ENCODE measurements around the gene C10orf62.

DNA sequence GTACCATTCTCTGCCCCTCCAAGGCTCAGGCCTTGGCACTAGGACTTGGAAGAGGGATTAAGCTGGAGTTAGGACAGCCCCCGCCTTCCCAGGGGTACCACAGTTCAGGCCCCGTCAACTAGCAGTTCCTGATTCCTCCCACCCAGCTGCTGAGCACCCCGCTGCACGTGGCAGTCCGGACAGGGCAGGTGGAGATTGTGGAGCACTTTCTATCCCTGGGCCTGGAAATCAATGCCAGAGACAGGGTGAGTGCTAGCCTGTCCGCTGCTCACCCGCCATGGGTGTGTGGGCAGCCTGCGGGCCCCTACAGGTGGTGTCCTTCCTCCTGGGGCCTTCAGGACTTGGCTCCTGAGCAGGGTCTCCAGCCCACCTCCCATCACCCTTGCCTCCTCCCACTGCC is 7.4 kb upstream of the C10orf62 start:
- TF ChIP-seq EP300 (IDR thresholded peaks at IDR 0.05) (no peak), POLR2AphosphoS5 (IDR thresholded peaks at IDR 0.05) (no peak)
- TF ChIP-seq, protein P1, sequence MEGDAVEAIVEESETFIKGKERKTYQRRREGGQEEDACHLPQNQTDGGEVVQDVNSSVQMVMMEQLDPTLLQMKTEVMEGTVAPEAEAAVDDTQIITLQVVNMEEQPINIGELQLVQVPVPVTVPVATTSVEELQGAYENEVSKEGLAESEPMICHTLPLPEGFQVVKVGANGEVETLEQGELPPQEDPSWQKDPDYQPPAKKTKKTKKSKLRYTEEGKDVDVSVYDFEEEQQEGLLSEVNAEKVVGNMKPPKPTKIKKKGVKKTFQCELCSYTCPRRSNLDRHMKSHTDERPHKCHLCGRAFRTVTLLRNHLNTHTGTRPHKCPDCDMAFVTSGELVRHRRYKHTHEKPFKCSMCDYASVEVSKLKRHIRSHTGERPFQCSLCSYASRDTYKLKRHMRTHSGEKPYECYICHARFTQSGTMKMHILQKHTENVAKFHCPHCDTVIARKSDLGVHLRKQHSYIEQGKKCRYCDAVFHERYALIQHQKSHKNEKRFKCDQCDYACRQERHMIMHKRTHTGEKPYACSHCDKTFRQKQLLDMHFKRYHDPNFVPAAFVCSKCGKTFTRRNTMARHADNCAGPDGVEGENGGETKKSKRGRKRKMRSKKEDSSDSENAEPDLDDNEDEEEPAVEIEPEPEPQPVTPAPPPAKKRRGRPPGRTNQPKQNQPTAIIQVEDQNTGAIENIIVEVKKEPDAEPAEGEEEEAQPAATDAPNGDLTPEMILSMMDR (IDR thresholded peaks at IDR 0.05) = no peak

All from stomach (tissue), 4 donors.